ENCODE measurements around the gene ZNF561. TPM values are rescaled to one million over a fixed set of nuclear protein-coding genes. Genes with fewer than 3 reads are reported as not detected.
A peak's percentile ranks its signal among the peaks of the same experiment; 100 is the strongest.

The ZNF561 gene
- total and polyA plus RNA-seq, 2 experiments from 2014 or later, result 16.0 to 24.8 TPM

DNA sequence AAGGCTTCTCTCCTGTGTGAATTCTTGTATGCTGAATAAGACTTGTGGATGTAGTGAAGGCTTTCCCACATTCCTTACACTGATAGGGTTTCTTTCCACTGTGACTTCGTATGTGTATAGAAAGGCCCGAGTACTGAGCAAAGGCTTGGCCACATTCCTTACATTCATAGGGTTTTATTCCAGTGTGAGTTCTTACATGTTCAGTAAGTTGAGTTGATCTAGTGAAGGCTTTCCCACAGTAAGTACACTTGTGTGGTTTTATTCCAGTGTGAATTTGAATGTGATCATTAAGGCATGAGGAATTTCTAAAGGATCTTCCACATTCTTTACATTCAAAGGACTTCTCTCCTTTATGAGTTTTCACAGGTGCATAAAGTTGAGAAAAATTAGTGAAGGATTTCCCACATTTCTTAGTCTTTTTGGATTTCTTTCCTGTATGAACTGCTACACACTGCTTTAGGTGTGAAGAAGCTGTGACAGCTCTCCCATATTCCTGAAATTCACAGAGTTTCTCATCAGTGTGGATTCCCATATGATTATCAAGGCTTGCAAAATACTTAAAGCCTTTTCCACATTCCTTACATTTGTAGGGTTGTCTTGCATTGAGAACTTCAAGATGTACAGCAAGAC lies 10.4 kb downstream of the ZNF561 start:
- H2AFZ ChIP-seq, result no peak overlapping the region
- H3K4me1 ChIP-seq (ENCODE audit: insufficient read depth), result no peaks in the 10 kb centered on the region
- H4K20me1 ChIP-seq (ENCODE audit: insufficient read depth), result no peaks in the 10 kb centered on the region
- H3K79me2 ChIP-seq (ENCODE audit: insufficient read depth), result peaks cover 9% of the 10 kb centered on the region; the same call in 1 of the 2 replicates
- no peaks in the 10 kb centered on the region for H3F3A ChIP-seq (ENCODE audit: insufficient read depth)
- TF ChIP-seq EZH2phosphoT487 (IDR thresholded peaks at IDR 0.05; ENCODE audit: insufficient read depth, low read depth), result no peak
- no peak for TF ChIP-seq EZH2 (IDR thresholded peaks at IDR 0.05; ENCODE audit: insufficient read depth, poor library complexity, severe bottlenecking)
- WGBS, 2 experiments (ENCODE audit: low coverage in 1 of 2, low lambda C conversion rate in 2 of 2, missing lambda C conversion rate in 2 of 2), result 85 to 91% methylated on average over 2 of the region's 2 CpGs
- H3K27ac ChIP-seq, result no peak overlapping the region
- no peaks in the 10 kb centered on the region for H3K27me3 ChIP-seq (replicated peaks; ENCODE audit: insufficient read depth)
- no peak overlapping the region for H3K9ac ChIP-seq
- no peaks in the 10 kb centered on the region for H3K9me2 ChIP-seq (ENCODE audit: insufficient read depth)
- H3K4me2 ChIP-seq (ENCODE audit: unreplicated experiment), result no peak overlapping the region
- H3K4me3 ChIP-seq, result no peak overlapping the region
- no peak for DNase-seq
- H3K36me3 ChIP-seq (ENCODE audit: low read depth), result peaks cover 67% of the 10 kb centered on the region
- in situ Hi-C loops (cut with MboI), result no loop called here
- no peaks in the 10 kb centered on the region for H3K9me3 ChIP-seq (ENCODE audit: low read depth)

DNA sequence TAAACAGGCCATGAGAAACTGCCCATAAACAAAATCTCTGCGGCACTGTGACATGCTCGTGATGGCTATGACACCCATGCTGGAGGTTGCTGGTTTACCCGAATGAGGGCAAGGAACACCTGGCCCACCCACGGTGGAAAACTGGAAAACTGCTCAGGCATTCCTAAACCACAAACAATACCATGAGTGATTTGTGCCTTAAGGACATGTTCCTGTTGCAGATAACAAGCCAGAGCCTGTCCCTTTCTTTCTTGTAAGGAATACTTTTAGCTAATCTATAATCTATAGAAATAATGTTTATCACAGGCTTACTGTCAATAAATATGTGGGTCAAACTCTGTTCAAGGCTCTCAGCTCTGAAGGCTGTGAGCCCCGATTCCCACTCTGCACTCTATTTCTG lies 12.1 kb downstream of the ZNF561 start:
- peaks cover 51% of the 10 kb centered on the region for H3K36me3 ChIP-seq (ENCODE audit: low read depth)
- H3K9me3 ChIP-seq (ENCODE audit: low read depth), result no peaks in the 10 kb centered on the region

DNA sequence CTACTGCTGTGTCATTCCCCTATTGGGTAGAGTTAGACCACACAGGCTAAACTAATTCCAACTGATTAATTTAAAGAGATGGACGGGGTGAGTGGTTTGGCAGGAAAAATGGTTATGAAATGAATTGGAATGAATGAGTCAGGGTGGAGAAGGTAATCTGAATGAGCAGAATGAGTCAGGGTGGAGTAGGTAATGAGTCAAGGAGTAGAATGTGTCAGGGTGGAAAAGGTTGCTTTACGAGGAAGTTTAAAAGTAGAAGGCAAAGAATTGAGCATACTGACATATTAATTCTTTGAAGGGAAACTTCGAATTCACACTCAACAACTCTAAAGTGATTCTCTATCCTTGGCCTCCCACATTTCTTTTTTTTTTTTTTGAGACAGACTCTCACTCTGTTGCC lies 24.0 kb downstream of the ZNF561 start:
- Histone ChIP-seq H3K4me3 (peak overlapping the region; percentile 4; the same call in 1 of the 2 replicates), H3K9ac (no peak overlapping the region), H3K4me2 (ENCODE audit: unreplicated experiment) (peak overlapping the region; percentile 26), H4K20me1 (ENCODE audit: insufficient read depth) (no peaks in the 10 kb centered on the region), H2AFZ (no peak overlapping the region), H3K4me1 (ENCODE audit: insufficient read depth) (peaks cover 10% of the 10 kb centered on the region), H3K9me3 (ENCODE audit: low read depth) (no peaks in the 10 kb centered on the region), H3K27me3 (replicated peaks; ENCODE audit: insufficient read depth) (peaks cover 6% of the 10 kb centered on the region; the same call in 1 of the 2 replicates), H3K27ac (peak overlapping the region; percentile 43), H3K79me2 (ENCODE audit: insufficient read depth) (no peaks in the 10 kb centered on the region), H3F3A (ENCODE audit: insufficient read depth) (peaks cover 17% of the 10 kb centered on the region; the same call in 1 of the 2 replicates), H3K36me3 (ENCODE audit: low read depth) (no peaks in the 10 kb centered on the region), H3K9me2 (ENCODE audit: insufficient read depth) (no peaks in the 10 kb centered on the region)
- no peak for TF ChIP-seq EZH2 (IDR thresholded peaks at IDR 0.05; ENCODE audit: insufficient read depth, poor library complexity, severe bottlenecking)
- no peak for TF ChIP-seq EZH2phosphoT487 (IDR thresholded peaks at IDR 0.05; ENCODE audit: insufficient read depth, low read depth)
- in situ Hi-C loops (cut with MboI), result no loop called here
- DNase-seq, result peak; percentile 95
- 17 to 28% methylated on average over 3 of the region's 3 CpGs for WGBS, 2 experiments (ENCODE audit: low coverage in 1 of 2, low lambda C conversion rate in 2 of 2, missing lambda C conversion rate in 2 of 2)

More for the DNA sequence above, 12.1 kb downstream of the ZNF561 start:
- Histone ChIP-seq H2AFZ (no peak overlapping the region), H3K4me2 (ENCODE audit: unreplicated experiment) (no peak overlapping the region), H3K4me3 (no peak overlapping the region), H3K9ac (no peak overlapping the region), H3K27me3 (replicated peaks; ENCODE audit: insufficient read depth) (no peaks in the 10 kb centered on the region), H4K20me1 (ENCODE audit: insufficient read depth) (no peaks in the 10 kb centered on the region), H3K79me2 (ENCODE audit: insufficient read depth) (0 out of 2 replicates have a peak, but pooled peaks cover 5% of the 10 kb centered on the region), H3F3A (ENCODE audit: insufficient read depth) (no peaks in the 10 kb centered on the region), H3K27ac (no peak overlapping the region), H3K4me1 (ENCODE audit: insufficient read depth) (no peaks in the 10 kb centered on the region), H3K9me2 (ENCODE audit: insufficient read depth) (no peaks in the 10 kb centered on the region)
- 97% methylated on average over 5 of the region's 5 CpGs for WGBS, 2 experiments (ENCODE audit: low coverage in 1 of 2, low lambda C conversion rate in 2 of 2, missing lambda C conversion rate in 2 of 2)
- in situ Hi-C loops (cut with MboI), result no loop called here
- TF ChIP-seq EZH2 (IDR thresholded peaks at IDR 0.05; ENCODE audit: insufficient read depth, poor library complexity, severe bottlenecking), result no peak
- no peak for TF ChIP-seq EZH2phosphoT487 (IDR thresholded peaks at IDR 0.05; ENCODE audit: insufficient read depth, low read depth)
- DNase-seq, result no peak

DNA sequence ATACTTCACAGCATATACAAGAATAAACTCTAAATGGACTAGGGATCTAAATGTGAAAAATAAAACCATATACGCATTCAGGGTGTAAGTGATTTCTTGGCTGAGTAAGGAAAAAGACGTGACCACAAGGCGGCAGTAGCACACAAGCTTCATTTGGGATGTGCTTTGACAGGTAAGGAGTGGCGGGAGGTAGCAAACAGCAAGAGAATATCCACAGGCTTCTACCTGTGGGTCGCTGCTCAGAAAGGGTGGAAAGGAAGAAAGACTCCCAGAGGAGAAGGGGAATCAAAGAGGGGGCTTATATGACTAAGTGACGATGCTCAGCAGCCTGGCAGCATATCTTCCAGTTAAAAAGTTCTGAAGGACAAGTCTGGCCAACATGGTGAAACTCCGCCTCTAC lies 34.3 kb downstream of the ZNF561 start:
- peak overlapping the region; percentile 79 for H2AFZ ChIP-seq
- no peak overlapping the region for H3K4me3 ChIP-seq
- 13 to 15% methylated on average over 7 of the region's 7 CpGs for WGBS, 2 experiments (ENCODE audit: low coverage in 1 of 2, low lambda C conversion rate in 2 of 2, missing lambda C conversion rate in 2 of 2)
- no peaks in the 10 kb centered on the region for H3K27me3 ChIP-seq (replicated peaks; ENCODE audit: insufficient read depth)
- H3K36me3 ChIP-seq (ENCODE audit: low read depth), result no peaks in the 10 kb centered on the region
- peaks cover 5% of the 10 kb centered on the region; the same call in 1 of the 2 replicates for H3F3A ChIP-seq (ENCODE audit: insufficient read depth)
- no peaks in the 10 kb centered on the region for H4K20me1 ChIP-seq (ENCODE audit: insufficient read depth)
- TF ChIP-seq EZH2phosphoT487 (IDR thresholded peaks at IDR 0.05; ENCODE audit: insufficient read depth, low read depth) (no peak), EZH2 (IDR thresholded peaks at IDR 0.05; ENCODE audit: insufficient read depth, poor library complexity, severe bottlenecking) (no peak)
- peak overlapping the region; percentile 18 for H3K4me2 ChIP-seq (ENCODE audit: unreplicated experiment)
- no peak overlapping the region for H3K27ac ChIP-seq
- 0 out of 2 replicates have a peak, but pooled peaks cover 4% of the 10 kb centered on the region for H3K4me1 ChIP-seq (ENCODE audit: insufficient read depth)
- H3K9me3 ChIP-seq (ENCODE audit: low read depth), result no peaks in the 10 kb centered on the region
- in situ Hi-C loops (cut with MboI), result no loop called here
- H3K9me2 ChIP-seq (ENCODE audit: insufficient read depth), result no peaks in the 10 kb centered on the region
- H3K9ac ChIP-seq, result no peak overlapping the region
- peaks cover 30% of the 10 kb centered on the region for H3K79me2 ChIP-seq (ENCODE audit: insufficient read depth)
- DNase-seq, result peak; percentile 66
